ENCODE measurements around the gene ACRV1.

DNA sequence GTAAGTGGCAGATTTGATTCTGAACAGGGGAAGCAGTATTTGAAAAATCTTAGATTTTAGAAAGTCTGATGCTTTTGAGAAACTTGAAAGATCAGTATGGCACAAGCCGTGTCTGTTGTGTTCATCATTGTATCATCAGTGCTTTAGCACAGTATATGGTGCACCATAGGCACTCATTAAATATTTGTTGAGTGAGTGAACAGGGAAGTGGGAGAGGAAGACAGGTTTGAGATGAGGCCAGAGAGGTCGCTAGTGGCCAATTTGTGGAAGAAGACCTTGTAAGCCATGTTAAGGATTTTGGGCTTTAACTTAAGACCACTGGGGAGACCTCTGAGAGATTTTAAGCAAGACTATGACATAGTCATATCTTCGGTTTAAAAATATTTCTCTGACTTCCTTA lies 42.8 kb downstream of the ACRV1 start:
- TF ChIP-seq POLR2A (IDR thresholded peaks at IDR 0.05; ENCODE audit: low read depth, low read length): no peak
- TF ChIP-seq, protein P1, sequence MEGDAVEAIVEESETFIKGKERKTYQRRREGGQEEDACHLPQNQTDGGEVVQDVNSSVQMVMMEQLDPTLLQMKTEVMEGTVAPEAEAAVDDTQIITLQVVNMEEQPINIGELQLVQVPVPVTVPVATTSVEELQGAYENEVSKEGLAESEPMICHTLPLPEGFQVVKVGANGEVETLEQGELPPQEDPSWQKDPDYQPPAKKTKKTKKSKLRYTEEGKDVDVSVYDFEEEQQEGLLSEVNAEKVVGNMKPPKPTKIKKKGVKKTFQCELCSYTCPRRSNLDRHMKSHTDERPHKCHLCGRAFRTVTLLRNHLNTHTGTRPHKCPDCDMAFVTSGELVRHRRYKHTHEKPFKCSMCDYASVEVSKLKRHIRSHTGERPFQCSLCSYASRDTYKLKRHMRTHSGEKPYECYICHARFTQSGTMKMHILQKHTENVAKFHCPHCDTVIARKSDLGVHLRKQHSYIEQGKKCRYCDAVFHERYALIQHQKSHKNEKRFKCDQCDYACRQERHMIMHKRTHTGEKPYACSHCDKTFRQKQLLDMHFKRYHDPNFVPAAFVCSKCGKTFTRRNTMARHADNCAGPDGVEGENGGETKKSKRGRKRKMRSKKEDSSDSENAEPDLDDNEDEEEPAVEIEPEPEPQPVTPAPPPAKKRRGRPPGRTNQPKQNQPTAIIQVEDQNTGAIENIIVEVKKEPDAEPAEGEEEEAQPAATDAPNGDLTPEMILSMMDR (IDR thresholded peaks at IDR 0.05; ENCODE audit: extremely low read depth in 1 of 2, insufficient read depth in 1 of 2, low read depth in 1 of 2, low read length in 2 of 2): no peak
- no peak for TF ChIP-seq POLR2AphosphoS5 (IDR thresholded peaks at IDR 0.05; ENCODE audit: insufficient read depth, low read depth, low read length)
- no peak for TF ChIP-seq EZH2 (IDR thresholded peaks at IDR 0.05; ENCODE audit: borderline replicate concordance, low read depth, low read length, severe bottlenecking)
- TF ChIP-seq MYC (IDR thresholded peaks at IDR 0.05; ENCODE audit: low read depth, low read length): no peak
- TF ChIP-seq, protein P2, sequence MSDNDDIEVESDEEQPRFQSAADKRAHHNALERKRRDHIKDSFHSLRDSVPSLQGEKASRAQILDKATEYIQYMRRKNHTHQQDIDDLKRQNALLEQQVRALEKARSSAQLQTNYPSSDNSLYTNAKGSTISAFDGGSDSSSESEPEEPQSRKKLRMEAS (IDR thresholded peaks at IDR 0.05; ENCODE audit: insufficient read depth, insufficient read length): no peak
- no peak for TF ChIP-seq JUN (IDR thresholded peaks at IDR 0.05; ENCODE audit: borderline replicate concordance, insufficient read depth, insufficient read length, low read depth)

Data from endothelial cell of umbilical vein (primary cell).